Parathyroid adenoma (tissue), 2 donors: ENCODE measurements around the gene GPC3.

Experiments used
- H2AFZ ChIP-seq: fragments of 300-600 bp; sonication (generic); one replicate; pipeline ENCODE4 v1.7.0; 2017; ENCODE audit warnings: antibody characterized with exemption, mild to moderate bottlenecking
- H3K27ac ChIP-seq: fragments of 300-600 bp; sonication (generic); one replicate; pipeline ENCODE4 v1.7.0; 2017
- H3K27me3 ChIP-seq: fragments of 300-600 bp; sonication (generic); one replicate; pipeline ENCODE4 v1.7.0; 2017; ENCODE audit warnings: low read length; ENCODE audit not compliant: control insufficient read depth, insufficient read depth
- H3K36me3 ChIP-seq: fragments of 300-600 bp; sonication (generic); one replicate; pipeline ENCODE4 v1.7.0; 2017; ENCODE audit warnings: low read length; ENCODE audit not compliant: control insufficient read depth, insufficient read depth
- H3K4me1 ChIP-seq: fragments of 300-600 bp; sonication (generic); one replicate; pipeline ENCODE4 v1.7.0; 2017; ENCODE audit warnings: control low read depth
- H3K4me2 ChIP-seq: fragments of 300-600 bp; sonication (generic); one replicate; pipeline ENCODE4 v1.7.0; 2017; ENCODE audit warnings: low read length
- H3K4me3 ChIP-seq: fragments of 300-600 bp; sonication (generic); one replicate; pipeline ENCODE4 v1.7.0; 2017; ENCODE audit warnings: low read depth, low read length
- H3K79me2 ChIP-seq: fragments of 300-600 bp; sonication (generic); one replicate; pipeline ENCODE4 v1.7.0; 2017; ENCODE audit warnings: control low read depth
- H3K9ac ChIP-seq: fragments of 300-600 bp; sonication (generic); one replicate; pipeline ENCODE4 v1.7.0; 2017; ENCODE audit warnings: mild to moderate bottlenecking
- H3K9me3 ChIP-seq: fragments of 300-600 bp; sonication (generic); one replicate; pipeline ENCODE4 v1.7.0; 2017; ENCODE audit warnings: low read length; ENCODE audit not compliant: control insufficient read depth
- TF ChIP-seq, protein P1 (sequence below): fragments of 300-600 bp; sonication (generic); IDR thresholded peaks from one replicate; pipeline ENCODE4 v1.7.0; 2017; ENCODE audit warnings: antibody characterized with exemption, mild to moderate bottlenecking
- donor health status: primary hyperparathyroidism.

GPC3 gene

DNA sequence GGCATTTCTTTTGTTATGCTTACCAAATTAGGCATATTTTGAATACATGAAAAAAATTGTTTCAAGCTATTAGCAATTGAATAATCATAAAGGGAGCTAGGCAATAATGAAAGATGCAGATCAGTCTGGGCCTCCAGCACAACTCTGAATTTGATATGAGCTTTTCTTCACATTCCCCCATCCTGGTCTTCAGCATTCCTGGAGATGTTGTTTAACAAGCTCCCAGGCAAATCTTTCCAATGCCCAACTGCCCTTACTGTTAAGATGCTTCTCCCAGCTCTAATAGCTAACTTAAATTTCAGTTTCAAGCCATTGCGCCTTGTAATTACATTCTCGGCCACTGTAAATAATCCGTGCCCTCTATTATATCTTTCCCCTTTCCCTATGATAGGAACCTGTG lies 19.2 kb downstream of the GPC3 start:
- no peaks in the 10 kb centered on the region for H3K36me3 ChIP-seq
- H3K9me3 ChIP-seq, result no peaks in the 10 kb centered on the region
- no peak overlapping the region for H3K9ac ChIP-seq
- no peak overlapping the region for H3K4me3 ChIP-seq
- no peak overlapping the region for H3K4me2 ChIP-seq
- TF ChIP-seq, protein P1, sequence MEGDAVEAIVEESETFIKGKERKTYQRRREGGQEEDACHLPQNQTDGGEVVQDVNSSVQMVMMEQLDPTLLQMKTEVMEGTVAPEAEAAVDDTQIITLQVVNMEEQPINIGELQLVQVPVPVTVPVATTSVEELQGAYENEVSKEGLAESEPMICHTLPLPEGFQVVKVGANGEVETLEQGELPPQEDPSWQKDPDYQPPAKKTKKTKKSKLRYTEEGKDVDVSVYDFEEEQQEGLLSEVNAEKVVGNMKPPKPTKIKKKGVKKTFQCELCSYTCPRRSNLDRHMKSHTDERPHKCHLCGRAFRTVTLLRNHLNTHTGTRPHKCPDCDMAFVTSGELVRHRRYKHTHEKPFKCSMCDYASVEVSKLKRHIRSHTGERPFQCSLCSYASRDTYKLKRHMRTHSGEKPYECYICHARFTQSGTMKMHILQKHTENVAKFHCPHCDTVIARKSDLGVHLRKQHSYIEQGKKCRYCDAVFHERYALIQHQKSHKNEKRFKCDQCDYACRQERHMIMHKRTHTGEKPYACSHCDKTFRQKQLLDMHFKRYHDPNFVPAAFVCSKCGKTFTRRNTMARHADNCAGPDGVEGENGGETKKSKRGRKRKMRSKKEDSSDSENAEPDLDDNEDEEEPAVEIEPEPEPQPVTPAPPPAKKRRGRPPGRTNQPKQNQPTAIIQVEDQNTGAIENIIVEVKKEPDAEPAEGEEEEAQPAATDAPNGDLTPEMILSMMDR, result no peak
- no peak overlapping the region for H2AFZ ChIP-seq
- H3K79me2 ChIP-seq, result no peaks in the 10 kb centered on the region
- H3K27ac ChIP-seq, result no peak overlapping the region
- no peaks in the 10 kb centered on the region for H3K27me3 ChIP-seq
- no peaks in the 10 kb centered on the region for H3K4me1 ChIP-seq

DNA sequence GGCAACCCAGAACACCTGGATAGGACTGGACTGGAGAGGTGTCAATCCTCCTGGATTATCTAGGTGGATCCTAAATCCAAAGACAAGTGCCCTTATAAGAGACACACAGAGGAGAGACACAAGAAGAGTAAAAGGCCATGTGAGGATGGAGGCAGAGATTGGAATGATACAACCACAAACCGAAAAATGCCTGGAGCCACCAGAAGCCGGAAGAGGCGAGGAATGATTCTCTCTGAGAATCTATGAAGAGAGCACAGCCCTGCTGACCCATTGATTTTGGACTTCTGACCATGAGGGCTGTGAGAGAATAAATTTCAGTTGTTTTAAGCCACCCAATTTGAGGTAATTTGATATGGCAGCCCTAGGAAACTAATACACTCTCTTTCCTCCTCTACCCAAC lies 20.1 kb downstream of the GPC3 start:
- TF ChIP-seq, protein P1, result no peak
- Histone ChIP-seq H3K4me2 (no peak overlapping the region), H3K4me1 (no peaks in the 10 kb centered on the region), H3K36me3 (no peaks in the 10 kb centered on the region), H3K27ac (no peak overlapping the region), H2AFZ (no peak overlapping the region), H3K79me2 (no peaks in the 10 kb centered on the region), H3K9ac (no peak overlapping the region), H3K4me3 (no peak overlapping the region), H3K27me3 (no peaks in the 10 kb centered on the region), H3K9me3 (no peaks in the 10 kb centered on the region)

DNA sequence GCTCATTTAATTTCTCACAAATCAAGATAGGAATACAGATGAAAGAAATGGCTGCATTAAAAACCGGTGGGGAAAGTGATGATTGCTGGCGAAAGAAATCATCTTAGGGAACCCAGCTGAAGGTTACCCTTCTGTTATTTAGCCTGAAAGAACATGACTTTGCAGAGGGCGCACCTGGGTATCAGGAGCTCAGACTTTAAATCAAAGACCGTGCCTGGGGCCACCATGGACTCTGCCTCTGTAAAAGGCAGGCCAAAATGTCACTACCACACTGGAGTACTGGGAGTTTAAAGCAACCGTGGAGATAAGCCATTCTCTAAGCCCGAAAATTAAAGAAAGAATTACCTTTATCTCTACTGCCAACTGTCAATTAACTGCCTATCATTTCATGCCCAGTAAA lies 24.3 kb downstream of the GPC3 start:
- H3K36me3 ChIP-seq, result no peaks in the 10 kb centered on the region

DNA sequence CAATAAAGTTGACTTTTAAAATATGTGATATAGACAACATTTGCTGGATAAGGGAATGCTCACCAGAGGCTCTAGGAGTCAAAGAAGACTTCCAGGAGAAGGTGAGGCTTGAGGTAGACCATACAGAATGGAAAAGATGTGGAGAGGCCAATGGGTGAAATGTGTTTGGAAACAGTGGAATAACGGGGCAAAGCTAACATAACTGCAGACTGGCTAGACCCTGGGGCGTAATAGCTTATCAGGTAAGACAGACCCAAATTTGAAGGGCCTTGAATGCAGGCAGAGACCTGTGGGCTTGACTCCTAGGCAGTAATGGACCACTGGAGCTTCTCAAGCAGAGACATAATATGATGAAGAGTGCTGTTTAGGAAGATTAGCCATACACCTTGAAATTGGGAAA lies 25.4 kb downstream of the GPC3 start:
- H3K4me3 ChIP-seq, result no peak overlapping the region
- no peak overlapping the region for H3K9ac ChIP-seq
- H3K27me3 ChIP-seq, result no peaks in the 10 kb centered on the region
- H3K4me2 ChIP-seq, result no peak overlapping the region
- no peak overlapping the region for H2AFZ ChIP-seq
- H3K79me2 ChIP-seq, result no peaks in the 10 kb centered on the region
- TF ChIP-seq, protein P1, result no peak
- H3K36me3 ChIP-seq, result no peaks in the 10 kb centered on the region
- no peaks in the 10 kb centered on the region for H3K9me3 ChIP-seq
- H3K4me1 ChIP-seq, result no peaks in the 10 kb centered on the region
- H3K27ac ChIP-seq, result no peak overlapping the region

More for the DNA sequence above, 24.3 kb downstream of the GPC3 start:
- Histone ChIP-seq H3K9me3 (no peaks in the 10 kb centered on the region), H3K4me1 (no peaks in the 10 kb centered on the region), H3K4me2 (no peak overlapping the region), H3K4me3 (no peak overlapping the region), H3K9ac (no peak overlapping the region), H3K27ac (no peak overlapping the region), H3K79me2 (no peaks in the 10 kb centered on the region), H2AFZ (no peak overlapping the region), H3K27me3 (no peaks in the 10 kb centered on the region)
- TF ChIP-seq, protein P1, result no peak

DNA sequence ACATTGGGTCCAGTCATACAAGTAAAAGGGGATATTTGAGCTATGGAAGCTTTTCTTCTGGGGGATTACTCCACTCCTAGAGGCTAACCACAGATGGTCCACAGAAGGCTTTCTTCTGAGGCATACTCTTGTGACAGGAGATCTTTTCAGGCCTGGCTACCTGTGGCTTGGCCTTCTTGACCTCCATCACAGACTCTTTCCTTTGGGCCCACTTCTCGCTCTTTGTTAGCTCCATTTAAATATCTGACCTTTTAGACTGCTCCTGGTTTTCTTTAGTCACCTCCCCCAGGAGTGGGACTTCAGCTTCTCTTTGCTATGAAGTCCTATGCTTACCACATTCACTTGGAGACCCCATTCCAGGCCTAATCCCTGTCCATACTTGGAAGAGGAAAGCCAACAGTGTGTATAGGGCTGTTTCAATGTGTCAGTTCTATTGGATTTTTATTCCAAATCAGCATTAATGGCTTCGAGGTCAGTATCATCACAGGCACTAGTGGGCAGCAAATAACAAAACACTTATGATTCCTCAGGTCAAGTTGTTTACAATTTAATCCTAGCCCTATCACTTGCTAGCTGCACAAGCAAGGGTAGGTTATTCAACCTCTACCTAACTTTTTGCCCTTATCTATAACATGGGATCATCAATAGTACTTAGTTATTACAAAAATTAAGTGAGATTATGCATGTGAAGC lies 26.3 kb downstream of the GPC3 start:
- Histone ChIP-seq H3K4me2 (no peak overlapping the region), H3K9ac (no peak overlapping the region), H3K4me1 (no peaks in the 10 kb centered on the region), H3K79me2 (no peaks in the 10 kb centered on the region), H3K27ac (no peak overlapping the region), H3K4me3 (no peak overlapping the region), H3K36me3 (no peaks in the 10 kb centered on the region), H2AFZ (no peak overlapping the region), H3K27me3 (no peaks in the 10 kb centered on the region), H3K9me3 (no peaks in the 10 kb centered on the region)
- TF ChIP-seq, protein P1, result no peak
